ENCODE results near the gene PIP.
"Not testable (repeated sequence)": the region's sequence is repeated elsewhere in the genome, so short reads cannot be mapped to it uniquely, and the experiment has no call there.

- not testable (repeated sequence) for TF ChIP-seq CTCF, POLR2A, POLR2AphosphoS5 (IDR thresholded peaks at IDR 0.05)
These were observed 26.7 kb downstream of the PIP start for GRCh38 chr7:143158617-143159016.
